GM21529 (cell line): Measurements from ENCODE around the gene TMEM256.

ENCODE experiments used
- ATAC-seq: cut with Tn5 transposase; IDR thresholded peaks from one replicate; pipeline ENCODE4 v1.9.1; 2021; ENCODE audit not compliant: unreplicated experiment

The TMEM256 gene

DNA sequence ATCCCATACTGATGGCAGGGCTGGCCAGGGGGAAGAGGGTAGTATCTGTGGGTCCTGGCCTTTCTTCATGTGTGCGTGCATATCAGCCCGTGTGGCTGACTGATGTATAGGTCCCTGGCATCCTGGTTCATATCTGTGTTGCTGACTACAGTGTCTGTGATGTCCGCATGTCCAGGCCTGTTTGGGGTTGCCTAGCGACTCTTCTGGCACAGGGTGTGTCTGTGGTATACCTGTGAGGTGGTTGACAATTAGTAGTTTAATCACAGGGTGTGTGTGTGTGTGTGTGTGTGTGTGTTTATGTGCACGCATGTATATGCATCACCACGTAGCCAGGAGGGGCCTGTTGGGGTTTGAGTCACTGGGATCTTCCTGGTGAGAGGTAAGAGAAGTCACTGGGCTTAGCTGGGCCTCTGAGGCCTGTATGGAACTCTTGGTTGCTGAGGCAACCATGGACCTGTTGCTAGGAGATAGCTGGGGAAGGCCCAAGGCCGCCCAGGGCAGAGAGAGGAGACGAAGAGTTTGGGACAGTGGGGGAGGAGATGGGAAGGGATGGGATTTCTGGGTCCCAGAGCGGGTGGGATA is 49.5 kb downstream of the TMEM256 start:
- ATAC-seq, result no peak
